ENCODE results near the gene LPCAT4.
"Not testable (repeated sequence)": the region's sequence is repeated elsewhere in the genome, so short reads cannot be mapped to it uniquely, and the experiment has no call there.

The LPCAT4 gene, protein sequence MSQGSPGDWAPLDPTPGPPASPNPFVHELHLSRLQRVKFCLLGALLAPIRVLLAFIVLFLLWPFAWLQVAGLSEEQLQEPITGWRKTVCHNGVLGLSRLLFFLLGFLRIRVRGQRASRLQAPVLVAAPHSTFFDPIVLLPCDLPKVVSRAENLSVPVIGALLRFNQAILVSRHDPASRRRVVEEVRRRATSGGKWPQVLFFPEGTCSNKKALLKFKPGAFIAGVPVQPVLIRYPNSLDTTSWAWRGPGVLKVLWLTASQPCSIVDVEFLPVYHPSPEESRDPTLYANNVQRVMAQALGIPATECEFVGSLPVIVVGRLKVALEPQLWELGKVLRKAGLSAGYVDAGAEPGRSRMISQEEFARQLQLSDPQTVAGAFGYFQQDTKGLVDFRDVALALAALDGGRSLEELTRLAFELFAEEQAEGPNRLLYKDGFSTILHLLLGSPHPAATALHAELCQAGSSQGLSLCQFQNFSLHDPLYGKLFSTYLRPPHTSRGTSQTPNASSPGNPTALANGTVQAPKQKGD

GRCh38 chr15:34367101-34368081, at the start of gene LPCAT4:
Gene LPCAT4 (minus strand): TSS chr15:34367196. CDS start chr15:34367100, 96 bp downstream.
- no peak for DNase-seq

GRCh38 chr15:34409511-34409910, 42.5 kb upstream of the LPCAT4 start:
- DNase-seq: not testable (repeated sequence)

DNA sequence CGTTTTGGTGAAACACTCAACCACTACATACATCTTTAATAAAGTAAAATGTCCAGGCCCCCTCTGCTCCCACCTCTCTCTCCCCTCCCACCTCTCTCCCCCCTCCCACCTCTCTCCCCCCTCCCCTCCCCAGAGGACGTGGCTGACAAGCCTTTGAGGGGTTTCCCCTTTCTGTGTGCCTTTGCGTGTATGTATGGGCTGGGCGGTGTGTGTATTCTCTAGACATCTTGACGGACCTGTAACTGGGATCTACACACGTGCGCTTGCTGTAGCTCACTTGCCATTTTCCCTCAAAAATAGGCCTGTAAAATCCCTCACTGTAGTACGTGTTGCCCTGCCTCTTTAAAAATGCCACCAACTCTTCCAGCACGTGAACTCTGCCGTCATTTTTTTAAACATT, 42.0 kb upstream of the LPCAT4 start:
- DNase-seq: not testable (repeated sequence)

DNA sequence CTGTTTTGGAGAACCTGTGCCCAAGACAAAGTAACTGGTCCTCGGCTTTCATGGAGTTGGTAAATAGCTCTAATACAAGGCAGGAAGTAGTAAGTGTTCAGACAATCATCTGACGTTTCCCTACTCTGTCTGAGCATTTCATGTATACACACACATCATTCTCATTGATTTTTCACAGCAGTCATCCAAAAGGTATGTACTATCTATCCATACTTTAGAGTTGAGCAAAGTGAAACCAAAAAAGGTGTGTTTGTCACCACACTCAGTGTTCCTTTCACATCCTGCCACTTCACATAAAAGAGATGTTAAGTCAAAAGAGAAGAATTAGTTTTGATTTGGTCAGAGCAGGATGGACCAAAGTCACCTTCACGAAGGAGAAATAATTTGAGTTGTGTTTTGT, 36.9 kb upstream of the LPCAT4 start:
- not testable (repeated sequence) for DNase-seq

- not testable (repeated sequence) for DNase-seq
Observed at GRCh38 chr15:34403160-34403598, 36.2 kb upstream of the LPCAT4 start.

- not testable (repeated sequence) for DNase-seq
Observed at GRCh38 chr15:34397637-34398259, 30.8 kb upstream of the LPCAT4 start.

GRCh38 chr15:34392981-34393380, 26.0 kb upstream of the LPCAT4 start:
- not testable (repeated sequence) for DNase-seq

DNA sequence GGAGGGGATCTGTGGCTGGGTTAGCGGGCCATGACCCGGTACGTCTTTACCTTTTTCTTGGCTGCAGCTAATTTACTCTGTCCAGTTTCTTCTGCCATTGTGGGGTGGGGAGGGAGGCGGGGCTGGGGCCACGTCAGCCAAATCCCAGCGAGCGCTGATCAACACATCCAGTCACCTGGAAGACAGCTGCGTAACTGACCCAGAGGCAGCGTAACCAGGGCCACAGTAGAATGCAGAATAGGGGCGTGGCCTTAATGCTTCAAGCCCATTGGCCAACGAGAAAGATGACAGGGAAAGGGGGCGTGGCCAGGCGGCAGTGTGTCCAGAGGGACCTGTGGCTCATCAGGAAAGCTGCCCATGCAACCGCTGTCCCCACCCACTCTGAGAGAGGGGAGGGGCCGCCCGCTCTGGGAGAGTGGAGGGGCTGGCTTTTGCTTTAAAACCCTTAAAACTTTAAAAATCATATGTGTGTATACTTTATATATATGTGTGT, 22.6 kb upstream of the LPCAT4 start:
- DNase-seq: not testable (repeated sequence)

GRCh38 chr15:34381829-34382521, 15.0 kb upstream of the LPCAT4 start:
- not testable (repeated sequence) for DNase-seq

DNA sequence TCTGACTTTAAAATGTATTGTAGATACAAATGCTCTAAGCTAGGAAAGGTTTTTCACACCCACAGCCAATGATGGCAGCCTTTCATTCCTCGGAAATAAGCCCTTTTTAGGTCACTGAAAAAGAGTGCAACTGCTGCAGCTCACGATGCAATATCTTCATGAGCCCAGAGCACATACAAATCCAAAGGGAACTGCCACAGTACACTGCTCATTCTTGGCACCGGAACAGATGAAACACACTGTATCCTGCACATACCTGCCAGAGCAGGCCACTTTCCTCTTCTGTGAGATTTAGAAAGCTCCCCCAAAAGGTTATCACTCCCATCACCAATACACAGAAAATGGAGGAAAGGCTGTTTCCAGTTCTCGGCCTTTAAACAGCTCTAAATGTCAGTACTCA, 13.5 kb upstream of the LPCAT4 start:
- DNase-seq: not testable (repeated sequence)

GRCh38 chr15:34376856-34377255, 9.9 kb upstream of the LPCAT4 start:
- no peak for DNase-seq

- DNase-seq: not testable (repeated sequence)
Observed at GRCh38 chr15:34375541-34375940, 8.5 kb upstream of the LPCAT4 start.

DNA sequence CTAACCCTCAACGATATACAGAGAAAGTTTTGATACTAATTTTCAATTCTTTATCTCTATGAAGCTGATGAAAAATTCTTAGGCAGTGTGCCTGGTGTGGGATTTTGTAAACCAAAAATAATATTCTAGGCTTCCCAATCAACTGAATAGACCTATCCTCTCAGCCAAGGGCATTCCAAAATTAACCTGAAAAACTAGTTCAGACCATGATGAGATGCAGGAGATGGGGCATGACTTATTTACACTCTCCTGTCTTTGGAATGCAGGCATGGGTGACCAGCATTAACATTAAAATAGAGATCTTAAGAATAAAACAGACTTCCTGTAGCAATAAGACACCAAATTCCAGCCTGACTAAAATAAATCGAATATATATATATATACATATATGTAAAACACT, 7.8 kb upstream of the LPCAT4 start:
- no peak for DNase-seq

DNA sequence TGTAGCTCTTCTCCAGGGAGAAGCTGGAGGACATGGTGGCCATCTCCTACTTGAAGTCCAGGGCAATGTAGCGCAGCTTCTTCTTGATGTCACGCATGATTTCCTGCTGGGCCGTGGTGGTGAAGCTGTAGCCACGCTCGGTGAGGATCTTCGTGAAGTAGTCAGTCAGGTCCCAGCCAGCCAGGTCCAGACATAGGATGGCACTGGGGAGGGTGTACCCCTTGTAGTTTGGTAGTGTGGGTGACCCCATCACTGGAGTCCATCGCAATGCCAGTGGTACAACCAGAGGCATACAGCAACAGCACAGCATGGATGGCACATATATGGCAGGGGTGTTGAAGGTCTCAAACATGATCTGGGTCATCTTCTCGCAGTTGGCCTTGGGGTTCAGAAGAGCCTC, 7.0 kb upstream of the LPCAT4 start:
- no peak for DNase-seq

- DNase-seq: no peak
Observed at GRCh38 chr15:34370643-34371042, 3.6 kb upstream of the LPCAT4 start.

DNA sequence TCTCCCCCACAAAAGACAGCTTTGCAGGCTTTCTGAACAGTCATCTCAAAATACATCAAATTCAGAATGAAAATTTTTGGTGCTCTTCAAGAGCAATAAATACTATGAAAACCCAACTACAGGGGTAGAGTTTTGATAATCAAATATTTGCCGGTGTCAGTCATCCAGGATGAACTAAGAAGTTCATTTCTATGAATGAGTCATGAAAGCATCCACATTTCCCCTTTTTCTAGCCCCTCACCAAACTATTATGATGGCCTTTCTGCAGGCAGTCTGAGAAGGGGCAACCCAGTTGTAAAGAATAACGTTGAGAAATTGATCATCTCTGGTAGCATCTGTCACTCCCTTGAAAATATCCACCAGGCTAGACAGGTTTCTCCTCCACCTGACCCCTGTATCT, 3.1 kb upstream of the LPCAT4 start:
- DNase-seq: no peak

GRCh38 chr15:34366271-34367065, 528 bp downstream of the LPCAT4 start:
- DNase-seq: no peak

DNA sequence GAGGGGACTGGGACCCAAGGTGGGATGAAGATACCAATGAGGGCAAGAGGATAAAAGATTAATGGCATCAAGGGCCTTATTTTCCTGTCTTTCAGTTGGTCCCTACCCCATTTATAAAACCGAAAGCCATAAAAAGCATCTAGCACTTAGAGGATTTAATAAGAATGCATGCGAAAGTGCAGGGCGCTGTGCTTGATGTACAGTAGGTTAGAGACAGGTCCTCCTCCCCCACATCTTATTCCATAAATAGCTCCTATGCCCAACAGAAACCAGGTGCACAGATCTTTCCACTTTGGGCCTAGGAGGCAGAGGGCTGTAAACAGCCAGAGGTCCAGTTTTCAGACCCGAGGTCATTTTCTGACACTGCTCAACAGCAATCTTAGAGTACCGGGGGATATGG, 1.2 kb downstream of the LPCAT4 start:
- DNase-seq: no peak

DNA sequence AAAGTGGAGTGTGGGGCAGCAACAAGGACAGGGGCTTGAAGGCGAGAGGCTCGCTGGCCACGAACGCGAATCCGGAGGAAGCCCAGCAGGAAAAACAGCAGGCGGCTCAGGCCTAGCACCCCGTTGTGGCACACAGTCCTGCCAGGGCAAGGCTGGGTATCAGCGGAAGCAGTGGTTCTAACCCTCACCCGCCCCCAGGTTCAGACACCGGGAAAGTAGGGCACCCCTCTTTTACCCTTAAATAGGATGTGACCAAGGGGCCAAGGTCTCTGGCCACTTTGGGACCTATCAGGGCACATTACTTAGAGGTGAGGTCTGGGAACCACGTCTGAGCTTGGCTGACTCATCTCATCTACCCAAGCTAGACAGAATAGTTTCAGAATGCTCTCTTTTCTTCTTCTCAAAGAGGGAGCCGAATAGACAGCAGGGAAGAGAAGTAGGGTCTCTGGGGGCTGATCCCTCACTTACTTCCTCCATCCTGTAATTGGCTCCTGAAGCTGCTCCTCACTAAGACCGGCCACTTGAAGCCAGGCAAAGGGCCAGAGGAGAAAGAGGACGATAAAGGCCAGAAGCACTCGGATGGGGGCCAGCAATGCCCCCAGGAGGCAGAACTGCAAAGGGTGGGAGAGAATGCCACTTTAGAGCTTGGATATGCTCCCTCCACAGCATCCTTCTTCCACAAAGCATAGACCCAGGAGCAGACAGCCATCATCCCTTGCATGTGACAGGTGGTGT, 1.7 kb downstream of the LPCAT4 start:
- no peak for DNase-seq

DNA sequence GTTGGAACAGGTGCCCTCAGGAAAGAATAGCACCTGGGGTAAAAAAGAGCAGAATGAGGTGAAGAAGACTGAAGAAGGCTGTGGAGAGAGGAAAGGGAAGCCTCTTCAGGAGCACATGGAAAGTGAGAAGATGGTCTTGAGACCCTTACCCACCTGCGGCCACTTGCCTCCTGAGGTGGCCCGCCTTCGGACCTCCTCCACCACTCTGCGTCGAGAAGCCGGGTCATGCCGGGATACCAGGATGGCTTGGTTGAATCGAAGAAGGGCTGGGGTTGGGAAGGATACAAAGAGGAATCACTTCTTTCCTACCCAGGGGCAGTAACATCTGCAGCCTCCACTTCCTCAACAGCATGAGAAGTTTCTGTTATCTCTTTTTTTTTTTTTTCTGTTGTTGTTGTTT, 3.0 kb downstream of the LPCAT4 start:
- no peak for DNase-seq

All from cortex of kidney (tissue), 1 donor.